BJ (cell line): ENCODE results near the gene OLFM2. TPM values are rescaled to one million over a fixed set of nuclear protein-coding genes. Genes with fewer than 3 reads are reported as not detected.

Experiments used
- CTCF ChIA-PET: fragments of 350-600 bp; formaldehyde crosslinking; extraction: SDS; loops from one replicate; lab custom pipeline; 2021; ENCODE audit warnings: antibody characterized with exemption, inconsistent platforms; lab: Yijun Ruan, JAX
- POLR2A ChIA-PET: fragments of 300-600 bp; sonication (Branson Sonifier 250); formaldehyde crosslinking; extraction: SDS; loops from one replicate; lab custom pipeline; 2021; ENCODE audit warnings: antibody characterized with exemption; lab: Charles Lee
- DNase-seq: peaks from one replicate; pipeline ENCODE4 v3.0.0-alpha.2; 2011; ENCODE audit warnings: low read depth
- H3K27me3 ChIP-seq: 2 replicates; pipeline ENCODE4 v1.6.0; 2011; ENCODE audit warnings: low read length; ENCODE audit not compliant: control insufficient read depth, insufficient read depth
- H3K36me3 ChIP-seq: 2 replicates; pipeline ENCODE4 v1.5.1; 2011; ENCODE audit warnings: low read length; ENCODE audit not compliant: control insufficient read depth, insufficient read depth
- H3K4me3 ChIP-seq: 2 replicates; pipeline ENCODE4 v1.5.1; 2011; ENCODE audit warnings: low read depth, mild to moderate bottlenecking, control low read depth, low read length
- polyA plus RNA-seq: library from polyadenylated mRNA; depleted of rRNA; stranded (reverse); fragments of >200 nt; gene quantifications from 2 replicates; pipeline ENCODE4 v1.2.3, GENCODE V29; 2011
- TF ChIP-seq, protein P1 (sequence below): IDR thresholded peaks from 2 replicates; pipeline ENCODE4 v1.5.1; 2011; ENCODE audit warnings: low read depth, mild to moderate bottlenecking, control low read depth, inconsistent platforms, low read length, moderate library complexity; ENCODE audit not compliant: insufficient read depth

Gene OLFM2
- polyA plus RNA-seq, 1 experiment, result 88.3 TPM

DNA sequence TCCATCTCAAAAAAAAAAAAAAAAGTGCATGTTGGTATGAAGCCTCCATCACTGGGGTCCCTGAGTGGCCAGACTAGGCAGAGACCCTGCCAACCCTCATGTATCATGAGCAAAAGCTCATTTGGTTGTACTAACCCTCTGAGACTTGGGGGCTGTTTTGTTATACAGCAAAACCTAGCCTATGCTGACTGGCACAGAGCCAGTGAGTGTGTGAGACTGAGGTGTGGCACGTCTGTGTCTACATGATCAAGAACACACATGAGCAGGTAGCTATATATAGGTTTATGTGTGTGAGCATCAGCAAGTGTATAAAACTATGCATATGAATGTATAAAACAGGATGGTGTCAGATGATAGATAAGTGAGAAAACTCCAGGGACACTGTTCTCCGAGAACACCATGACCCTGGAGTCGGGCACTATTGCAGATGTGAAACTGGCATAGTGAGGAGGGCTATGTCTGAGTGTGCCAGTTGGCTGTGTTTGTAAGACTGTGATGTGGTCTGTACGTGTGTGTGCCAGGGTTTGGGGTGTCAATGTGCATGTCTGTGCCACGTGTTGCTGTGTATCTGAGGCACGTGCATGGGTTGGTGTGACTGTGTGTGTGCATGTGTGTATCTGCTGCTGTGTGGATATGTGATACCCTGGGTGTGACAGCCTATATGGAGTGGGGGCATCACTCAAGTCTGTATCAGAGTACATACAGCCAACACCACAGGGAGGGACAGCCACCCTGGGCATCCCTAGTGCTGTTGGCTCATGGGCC is 44.5 kb downstream of the OLFM2 start:
- TF ChIP-seq, protein P1, sequence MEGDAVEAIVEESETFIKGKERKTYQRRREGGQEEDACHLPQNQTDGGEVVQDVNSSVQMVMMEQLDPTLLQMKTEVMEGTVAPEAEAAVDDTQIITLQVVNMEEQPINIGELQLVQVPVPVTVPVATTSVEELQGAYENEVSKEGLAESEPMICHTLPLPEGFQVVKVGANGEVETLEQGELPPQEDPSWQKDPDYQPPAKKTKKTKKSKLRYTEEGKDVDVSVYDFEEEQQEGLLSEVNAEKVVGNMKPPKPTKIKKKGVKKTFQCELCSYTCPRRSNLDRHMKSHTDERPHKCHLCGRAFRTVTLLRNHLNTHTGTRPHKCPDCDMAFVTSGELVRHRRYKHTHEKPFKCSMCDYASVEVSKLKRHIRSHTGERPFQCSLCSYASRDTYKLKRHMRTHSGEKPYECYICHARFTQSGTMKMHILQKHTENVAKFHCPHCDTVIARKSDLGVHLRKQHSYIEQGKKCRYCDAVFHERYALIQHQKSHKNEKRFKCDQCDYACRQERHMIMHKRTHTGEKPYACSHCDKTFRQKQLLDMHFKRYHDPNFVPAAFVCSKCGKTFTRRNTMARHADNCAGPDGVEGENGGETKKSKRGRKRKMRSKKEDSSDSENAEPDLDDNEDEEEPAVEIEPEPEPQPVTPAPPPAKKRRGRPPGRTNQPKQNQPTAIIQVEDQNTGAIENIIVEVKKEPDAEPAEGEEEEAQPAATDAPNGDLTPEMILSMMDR, result no peak
- Histone ChIP-seq H3K27me3 (no peaks in the 10 kb centered on the region), H3K4me3 (no peak overlapping the region), H3K36me3 (no peaks in the 10 kb centered on the region)
- no peak for DNase-seq
- POLR2A ChIA-PET, result no interaction called here
- CTCF ChIA-PET, result interaction anchor here (0.5 kb wide), 1 partner anchor 16 kb away, joined by 4 read pairs; no protein-coding TSS in a partner anchor

DNA sequence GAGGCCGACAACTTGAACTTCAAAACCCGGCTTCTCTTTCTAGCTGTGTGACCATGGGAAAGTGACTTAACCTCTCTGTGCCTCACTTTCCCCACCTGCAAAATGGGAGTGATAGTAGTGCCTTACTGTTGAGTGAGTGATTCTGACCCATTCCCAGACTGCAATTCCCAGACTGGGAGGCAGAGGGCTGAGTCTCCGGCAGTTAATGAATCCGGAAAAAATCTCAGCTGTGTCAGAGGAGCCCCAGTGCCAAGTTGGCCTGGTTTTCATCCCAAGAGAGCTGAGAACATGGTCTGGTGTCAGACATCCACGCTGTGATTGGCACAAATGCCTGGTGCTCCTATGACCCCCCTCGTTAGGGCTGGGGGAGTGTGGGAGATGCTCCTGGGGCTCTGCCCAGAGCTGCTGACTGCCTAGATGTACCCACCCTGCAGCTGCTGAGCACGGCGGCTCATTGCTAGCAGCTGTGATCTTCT is 51.2 kb downstream of the OLFM2 start:
- DNase-seq, result no peak
- ChIA-PET CTCF (interaction anchor here (0.6 to 1.8 kb wide), 6 partner anchors 10 to 142 kb away, joined by 3 to 7 read pairs (median 3); no protein-coding TSS in a partner anchor), POLR2A (interaction anchor here (0.5 kb wide), 1 partner anchor 107 kb away, joined by 9 read pairs; no protein-coding TSS in a partner anchor)
- TF ChIP-seq, protein P1, result peak; percentile 40
- Histone ChIP-seq H3K27me3 (no peaks in the 10 kb centered on the region), H3K36me3 (no peaks in the 10 kb centered on the region), H3K4me3 (no peak overlapping the region)

DNA sequence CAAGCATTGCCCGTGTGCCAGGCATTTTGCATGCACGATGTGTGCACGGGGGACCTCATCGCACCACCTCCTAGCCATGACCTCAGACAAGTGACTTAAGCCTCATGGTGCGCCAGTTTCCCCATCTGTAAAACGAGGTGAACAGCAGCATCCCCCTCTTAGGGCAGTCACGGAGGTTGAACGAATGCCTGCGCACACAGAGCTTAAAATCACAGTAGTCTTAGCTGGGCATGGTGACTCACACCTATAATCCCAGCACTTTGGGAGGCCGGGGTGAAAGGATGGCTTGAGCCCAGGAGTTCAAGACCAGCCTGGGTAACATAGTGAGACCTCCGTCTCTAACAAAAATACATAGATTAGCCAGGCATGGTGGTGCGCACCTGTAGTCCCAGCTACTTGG is 52.6 kb downstream of the OLFM2 start:
- Histone ChIP-seq H3K4me3 (no peak overlapping the region), H3K27me3 (no peaks in the 10 kb centered on the region), H3K36me3 (no peaks in the 10 kb centered on the region)
- ChIA-PET CTCF (interaction anchor here (1.8 to 2.7 kb wide), 2 partner anchors 8 to 11 kb away, joined by 7 to 8 read pairs; no protein-coding TSS in a partner anchor), POLR2A (no interaction called here)
- DNase-seq, result no peak
- TF ChIP-seq, protein P1, result no peak

DNA sequence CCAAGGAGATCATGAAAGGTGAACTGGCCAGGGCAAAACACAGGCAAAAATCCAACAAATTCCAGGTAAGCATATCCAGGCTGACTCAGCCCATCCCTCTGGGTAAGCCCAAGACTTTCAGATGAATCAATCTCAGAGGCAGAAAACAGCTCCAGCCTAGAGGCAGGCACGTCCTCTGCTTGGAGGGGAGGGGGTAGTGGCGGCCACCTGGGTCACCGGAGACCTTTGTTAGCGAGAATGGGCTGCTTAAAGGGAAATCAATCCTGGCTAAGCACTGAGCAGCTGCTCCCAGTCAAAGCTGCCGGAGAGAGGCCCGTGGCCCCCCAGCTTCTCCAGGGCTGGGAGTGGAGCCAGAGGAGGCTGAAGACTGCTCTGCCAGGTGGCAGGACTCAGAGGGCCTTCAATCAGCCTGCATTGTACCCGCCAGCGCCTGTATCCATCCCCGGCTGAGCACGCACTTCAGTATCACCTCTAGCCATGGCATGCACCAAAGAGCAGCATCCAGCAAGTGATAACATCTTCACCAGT is 53.0 kb downstream of the OLFM2 start:
- POLR2A ChIA-PET, result no interaction called here
- CTCF ChIA-PET, result interaction anchor here (1.5 to 2.7 kb wide), 2 partner anchors 11 to 15 kb away, joined by 4 to 8 read pairs; no protein-coding TSS in a partner anchor
- DNase-seq, result no peak
- Histone ChIP-seq H3K27me3 (no peaks in the 10 kb centered on the region), H3K36me3 (no peaks in the 10 kb centered on the region), H3K4me3 (no peak overlapping the region)
- TF ChIP-seq, protein P1, result no peak

DNA sequence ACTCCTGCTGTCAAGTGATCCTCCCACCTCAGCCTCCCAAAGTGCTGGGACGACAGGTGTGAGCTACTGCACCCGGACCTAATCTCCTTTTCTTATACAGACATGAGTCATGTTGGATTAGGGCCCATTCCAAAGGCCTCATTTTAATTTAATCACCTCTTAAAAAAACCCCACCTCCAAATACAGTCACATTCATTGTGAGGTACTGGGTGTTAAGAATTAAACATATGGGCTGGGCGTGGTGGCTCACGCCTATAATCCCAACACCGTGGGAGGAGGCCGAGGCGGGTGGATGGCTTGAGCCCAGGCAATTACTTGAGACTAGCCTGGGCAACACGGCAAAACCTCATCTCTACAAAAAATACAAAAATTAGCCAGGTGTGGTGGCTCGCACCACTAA is 54.6 kb downstream of the OLFM2 start:
- Histone ChIP-seq H3K4me3 (no peak overlapping the region), H3K27me3 (no peaks in the 10 kb centered on the region), H3K36me3 (no peaks in the 10 kb centered on the region)
- ChIA-PET POLR2A (no interaction called here), CTCF (interaction anchor here (1.5 to 2.7 kb wide), 2 partner anchors 13 kb away, joined by 4 to 8 read pairs; no protein-coding TSS in a partner anchor)
- TF ChIP-seq, protein P1, result no peak
- DNase-seq, result no peak
